HFF-Myc (cell line): ENCODE data around the gene ARHGAP29.
"Not testable (repeated sequence)": the region's sequence is repeated elsewhere in the genome, so short reads cannot be mapped to it uniquely, and the experiment has no call there.

Experiments used
- DNase-seq: peaks from one replicate; pipeline ENCODE4 v3.0.0-alpha.2; 2011; ENCODE audit warnings: low read depth; ENCODE audit errors: extremely low read depth
- H3K4me3 ChIP-seq: replicated peaks from 2 replicates; pipeline ENCODE4 v1.5.1; 2011; ENCODE audit warnings: low read depth, mild to moderate bottlenecking, control low read depth, low read length
- TF ChIP-seq, protein P1 (sequence below): IDR thresholded peaks from 2 replicates; pipeline ENCODE4 v1.5.1; 2012; ENCODE audit warnings: mild to moderate bottlenecking, low read depth, low read length, control low read depth; ENCODE audit errors: missing control alignments

Gene ARHGAP29

DNA sequence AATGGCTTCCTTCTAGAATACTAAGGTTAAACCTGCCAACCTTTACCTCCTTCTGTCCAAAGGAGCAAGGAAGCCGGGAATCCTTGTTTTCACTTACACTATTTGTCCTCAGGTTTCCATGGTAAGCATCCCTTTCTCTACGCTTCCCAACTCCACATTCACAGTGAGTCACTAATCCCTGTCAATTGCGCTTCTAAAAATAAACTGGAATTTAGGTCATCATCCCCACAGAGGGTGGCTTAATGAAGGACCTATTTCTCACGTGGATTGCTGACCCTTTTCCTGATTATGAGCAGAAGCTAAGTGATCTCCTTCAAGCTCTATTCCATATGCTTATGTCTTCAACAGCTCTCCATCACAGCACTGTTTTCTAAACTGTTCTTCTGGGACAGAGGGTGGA lies 76.6 kb downstream of the ARHGAP29 start:
- TF ChIP-seq, protein P1, sequence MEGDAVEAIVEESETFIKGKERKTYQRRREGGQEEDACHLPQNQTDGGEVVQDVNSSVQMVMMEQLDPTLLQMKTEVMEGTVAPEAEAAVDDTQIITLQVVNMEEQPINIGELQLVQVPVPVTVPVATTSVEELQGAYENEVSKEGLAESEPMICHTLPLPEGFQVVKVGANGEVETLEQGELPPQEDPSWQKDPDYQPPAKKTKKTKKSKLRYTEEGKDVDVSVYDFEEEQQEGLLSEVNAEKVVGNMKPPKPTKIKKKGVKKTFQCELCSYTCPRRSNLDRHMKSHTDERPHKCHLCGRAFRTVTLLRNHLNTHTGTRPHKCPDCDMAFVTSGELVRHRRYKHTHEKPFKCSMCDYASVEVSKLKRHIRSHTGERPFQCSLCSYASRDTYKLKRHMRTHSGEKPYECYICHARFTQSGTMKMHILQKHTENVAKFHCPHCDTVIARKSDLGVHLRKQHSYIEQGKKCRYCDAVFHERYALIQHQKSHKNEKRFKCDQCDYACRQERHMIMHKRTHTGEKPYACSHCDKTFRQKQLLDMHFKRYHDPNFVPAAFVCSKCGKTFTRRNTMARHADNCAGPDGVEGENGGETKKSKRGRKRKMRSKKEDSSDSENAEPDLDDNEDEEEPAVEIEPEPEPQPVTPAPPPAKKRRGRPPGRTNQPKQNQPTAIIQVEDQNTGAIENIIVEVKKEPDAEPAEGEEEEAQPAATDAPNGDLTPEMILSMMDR = no peak
- peak; percentile 40 for DNase-seq
- H3K4me3 ChIP-seq = no peak overlapping the region

DNA sequence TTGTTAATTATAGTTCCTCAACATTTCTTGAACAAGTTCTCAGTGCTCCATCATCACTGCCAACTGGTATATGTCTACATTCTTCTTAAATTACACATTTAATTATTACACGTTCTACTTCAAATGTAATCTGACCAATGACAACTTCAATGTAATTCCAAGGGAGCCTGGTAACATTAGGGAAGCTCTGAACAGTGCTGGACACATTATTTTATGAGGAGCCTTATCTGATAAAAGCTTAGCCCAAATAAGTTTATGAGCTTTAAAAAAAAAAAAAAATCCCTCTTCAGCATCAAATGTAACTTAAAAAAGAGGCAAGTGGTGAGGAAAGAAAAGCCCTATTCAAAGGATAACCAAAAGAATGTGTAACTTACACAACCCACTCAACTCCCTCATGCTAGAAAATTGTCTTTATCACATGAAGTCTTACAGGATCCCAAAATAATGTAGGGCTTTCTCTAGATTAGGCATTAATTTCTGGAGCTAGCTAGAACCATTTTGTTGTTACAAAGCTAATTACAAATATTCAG lies 81.2 kb downstream of the ARHGAP29 start:
- no peak for DNase-seq
- TF ChIP-seq, protein P1 = no peak
- H3K4me3 ChIP-seq = no peak overlapping the region

DNA sequence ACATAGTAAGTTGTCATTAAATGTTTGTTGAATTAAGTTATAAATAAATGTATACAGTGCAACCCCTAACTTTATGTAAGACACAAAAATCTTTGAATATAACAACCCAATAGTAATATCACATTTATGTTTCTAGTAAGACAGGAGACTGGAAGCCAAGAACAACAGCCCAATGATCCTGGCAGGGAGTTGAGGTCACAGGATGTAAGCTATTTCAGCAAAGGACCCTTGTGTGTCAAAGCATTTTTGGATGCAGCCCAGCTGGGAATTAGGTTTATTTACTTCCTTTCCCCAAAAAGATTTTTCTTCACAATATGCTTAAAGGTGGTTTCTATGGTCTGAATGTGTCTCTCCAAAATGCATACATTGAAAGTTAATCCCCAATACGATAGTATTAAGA lies 82.4 kb downstream of the ARHGAP29 start:
- no peak overlapping the region for H3K4me3 ChIP-seq
- DNase-seq = no peak
- TF ChIP-seq, protein P1 = no peak

DNA sequence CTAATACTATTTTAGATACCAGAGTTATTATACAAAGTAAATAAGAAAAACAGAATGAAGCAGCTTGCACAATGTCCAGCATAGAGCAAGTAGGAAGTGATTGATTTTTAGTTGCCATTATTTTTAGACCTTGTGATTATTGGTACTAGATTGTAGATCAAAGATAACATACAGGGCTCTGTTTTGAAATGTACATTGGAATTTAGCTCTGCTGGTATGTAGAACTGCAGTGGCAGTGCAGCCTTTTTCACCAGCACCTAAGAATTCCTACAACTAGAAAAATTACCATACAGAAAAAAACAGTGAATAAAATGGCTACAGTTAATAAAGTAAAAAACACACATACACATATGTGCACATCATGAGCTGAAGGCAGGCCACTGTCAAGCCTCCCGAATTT lies 84.3 kb downstream of the ARHGAP29 start:
- no peak overlapping the region for H3K4me3 ChIP-seq
- TF ChIP-seq, protein P1 = no peak
- DNase-seq = no peak

DNA sequence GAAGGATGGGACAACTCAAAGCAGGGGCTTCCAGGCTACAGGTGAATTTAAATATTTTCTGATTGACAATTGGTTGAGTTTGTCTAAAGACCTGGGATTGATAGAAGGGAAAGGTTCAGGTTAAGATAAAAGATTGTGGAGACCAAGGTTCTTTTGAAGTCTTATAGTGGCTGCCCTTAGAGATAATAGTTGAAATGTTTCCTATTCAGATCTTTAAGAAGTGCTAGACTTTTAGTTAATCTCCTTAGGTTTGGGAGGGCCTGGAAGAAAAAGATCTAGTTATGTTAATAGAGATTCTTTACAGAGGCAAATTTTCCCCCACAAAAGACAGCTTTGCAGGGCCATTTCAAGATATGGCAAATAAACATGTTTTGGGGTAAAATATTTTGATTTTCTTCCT lies 88.2 kb downstream of the ARHGAP29 start:
- not testable (repeated sequence) for H3K4me3 ChIP-seq, DNase-seq

DNA sequence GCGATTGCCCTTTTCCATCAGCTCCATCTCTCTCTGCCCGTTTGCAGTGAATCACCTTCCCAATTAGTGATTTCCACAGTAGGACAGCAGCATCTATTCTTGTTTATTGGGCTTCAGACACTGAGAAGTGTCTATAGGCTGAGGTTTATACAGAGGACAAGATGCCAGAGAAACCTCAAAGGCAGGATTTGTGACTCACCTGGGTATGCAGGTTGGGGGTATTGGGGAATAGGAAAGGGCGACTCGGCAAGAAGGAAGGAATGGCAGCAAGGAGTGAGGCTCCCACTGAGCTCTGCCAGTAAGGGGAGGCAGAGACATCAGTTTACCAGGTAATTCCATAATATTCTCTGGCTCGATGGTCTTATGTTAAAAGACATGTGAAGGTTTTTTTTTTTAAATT lies 91.1 kb downstream of the ARHGAP29 start:
- H3K4me3 ChIP-seq = no peak overlapping the region
- DNase-seq = no peak
- TF ChIP-seq, protein P1 = no peak

DNA sequence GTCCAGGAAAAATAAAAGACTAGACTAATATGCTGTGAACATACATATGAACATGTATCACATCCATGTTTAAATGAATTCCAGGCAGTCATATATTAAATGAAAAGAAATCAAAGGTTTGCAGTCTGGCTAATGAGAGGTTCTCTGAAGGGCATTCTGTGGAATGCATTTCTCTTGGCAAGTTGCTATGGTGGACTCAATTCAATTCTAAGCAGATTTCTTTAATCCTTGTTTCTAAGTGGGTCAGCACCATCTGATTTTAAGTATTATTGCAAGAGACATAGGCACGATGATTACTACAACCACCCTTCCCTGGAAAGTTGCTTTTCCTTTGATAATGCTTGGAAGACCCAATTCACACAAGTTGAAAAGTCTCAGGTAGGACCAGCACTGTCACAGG lies 92.5 kb downstream of the ARHGAP29 start:
- TF ChIP-seq, protein P1 = no peak
- H3K4me3 ChIP-seq = no peak overlapping the region
- DNase-seq = no peak
